A549 treated with AZD9567 at 1 μM for 4 hours (cell line): ENCODE data around the gene CHFR. TPM values are rescaled to one million over a fixed set of nuclear protein-coding genes. Genes with fewer than 3 reads are reported as not detected.

ENCODE experiments used
- total RNA-seq: library from RNA; stranded (reverse); fragments of 200-300 nt; extraction: Qiagen RNA extraction; gene quantifications from 5 replicates; pipeline ENCODE4 v1.2.3, GENCODE V29; 2022; ENCODE audit not compliant: insufficient read depth

Gene CHFR
- total RNA-seq: 23.5 to 39.4 TPM (median 23.9 TPM) in 5 replicates

GRCh38 chr12:132887513-132888351, at the start of gene CHFR:
Gene CHFR, minus strand, starts transcription at chr12:132887605. Its CDS starts 277 bp downstream, at chr12:132887328.

DNA sequence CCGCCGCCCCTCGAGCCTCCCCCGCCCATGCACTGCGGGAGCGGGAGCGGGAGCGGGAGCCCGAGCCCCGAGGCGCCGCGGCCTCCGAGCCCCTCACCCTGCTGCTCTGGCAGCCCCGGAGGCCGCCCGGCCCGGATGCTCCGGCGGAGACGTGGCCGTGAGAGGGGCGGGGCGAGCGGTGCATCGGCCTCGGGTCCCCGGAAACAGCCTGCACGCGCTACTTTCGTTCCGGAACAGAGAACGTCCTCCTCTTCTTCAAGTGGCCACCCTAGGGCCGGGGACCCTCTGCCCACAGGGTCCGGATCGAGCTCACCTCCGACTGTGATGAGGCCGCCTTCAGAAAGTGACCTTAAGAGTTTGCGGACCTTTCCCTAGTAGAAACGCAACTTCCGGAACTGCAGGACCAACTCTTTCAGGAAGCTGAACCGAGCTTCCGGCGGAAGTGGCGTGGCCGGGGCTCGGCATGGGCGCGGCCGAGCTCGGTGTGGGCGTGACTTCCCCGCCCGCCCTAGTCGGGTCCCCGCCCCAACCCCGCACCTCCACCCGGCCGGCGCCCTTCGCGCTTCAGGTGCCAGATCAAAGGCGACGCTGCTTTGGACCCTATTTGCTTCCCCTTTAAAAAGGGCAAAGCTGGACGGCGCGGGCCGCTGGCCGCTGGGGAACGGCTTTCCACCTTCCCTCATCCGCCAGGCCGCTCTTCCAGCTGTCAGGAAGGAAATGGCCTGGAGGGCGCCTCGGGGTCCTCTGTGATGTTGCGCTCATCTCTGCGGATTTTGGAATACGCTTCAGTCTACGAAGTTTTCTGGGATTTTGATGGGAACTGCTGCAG, 58.5 kb downstream of the CHFR start, which contains the start of gene GOLGA3:
GOLGA3 (minus strand) TSS at position 164 of the 829 bp plus-strand sequence. CDS start 6,741 bp downstream, outside the sequence.

Other genes starting within 250 kb of the CHFR start
- gene POLE, start 200.3 kb downstream of the CHFR start, total RNA-seq: 35.0 to 53.7 TPM (median 51.3 TPM) in 5 replicates
- gene PXMP2, start 200.0 kb downstream of the CHFR start, total RNA-seq: 22.3 to 33.9 TPM (median 31.8 TPM) in 5 replicates
- 52.0 to 60.4 TPM (median 56.9 TPM) in 5 replicates for gene PGAM5, start 176.8 kb downstream of the CHFR start, total RNA-seq
- gene ANKLE2, start 125.8 kb downstream of the CHFR start, total RNA-seq: 61.6 to 80.9 TPM (median 73.7 TPM) in 5 replicates
- gene GOLGA3, start 58.7 kb downstream of the CHFR start, total RNA-seq: 16.4 to 22.3 TPM (median 20.8 TPM) in 5 replicates
- 1.8 to 3.2 TPM (median 2.8 TPM) in 5 replicates for gene ZNF605, start 68.7 kb upstream of the CHFR start, total RNA-seq
- 6.5 to 8.1 TPM (median 7.4 TPM) in 5 replicates for gene ZNF26, start 98.8 kb upstream of the CHFR start, total RNA-seq
- 10.7 to 15.2 TPM (median 13.3 TPM) in 5 replicates for gene ZNF84, start 149.9 kb upstream of the CHFR start, total RNA-seq
- gene ZNF140, start 193.3 kb upstream of the CHFR start, total RNA-seq: 8.2 to 9.6 TPM (median 8.9 TPM) in 5 replicates
- 0.26 to 0.40 TPM (median 0.33 TPM) in 5 replicates for gene ZNF891, start 242.7 kb upstream of the CHFR start, total RNA-seq
- gene ZNF10, start 243.0 kb upstream of the CHFR start, total RNA-seq: 1.1 to 1.9 TPM (median 1.7 TPM) in 5 replicates